ENCODE measurements around the gene TEX38.
"Not testable (repeated sequence)": the region's sequence is repeated elsewhere in the genome, so short reads cannot be mapped to it uniquely, and the experiment has no call there.

TEX38 gene

GRCh38 chr1:46687921-46688509, 16.4 kb downstream of the TEX38 start:
- DNase-seq (ENCODE audit: low spot score): no peak

- DNase-seq (ENCODE audit: low spot score): no peak
Measured at GRCh38 chr1:46689356-46689755, 17.7 kb downstream of the TEX38 start.

- no peak for DNase-seq (ENCODE audit: low spot score)
Measured at GRCh38 chr1:46689897-46690296, 18.2 kb downstream of the TEX38 start.

GRCh38 chr1:46690931-46691421, 19.3 kb downstream of the TEX38 start:
- DNase-seq (ENCODE audit: low spot score): no peak

- no peak for DNase-seq (ENCODE audit: low spot score)
Measured at GRCh38 chr1:46691997-46692790, 20.5 kb downstream of the TEX38 start.

GRCh38 chr1:46692811-46693770, 21.4 kb downstream of the TEX38 start:
- DNase-seq (ENCODE audit: low spot score): no peak

- not testable (repeated sequence) for DNase-seq (ENCODE audit: low spot score)
Measured at GRCh38 chr1:46694676-46695075, 23.0 kb downstream of the TEX38 start.

GRCh38 chr1:46697053-46697452, 25.4 kb downstream of the TEX38 start:
- DNase-seq (ENCODE audit: low spot score): no peak

- no peak for DNase-seq (ENCODE audit: low spot score)
Measured at GRCh38 chr1:46699666-46700065, 28.0 kb downstream of the TEX38 start.

- DNase-seq (ENCODE audit: low spot score): no peak
Measured at GRCh38 chr1:46703927-46704641, 32.4 kb downstream of the TEX38 start.

GRCh38 chr1:46705408-46705807, 33.8 kb downstream of the TEX38 start:
- DNase-seq (ENCODE audit: low spot score): no peak

GRCh38 chr1:46708121-46708520, 36.5 kb downstream of the TEX38 start:
- no peak for DNase-seq (ENCODE audit: low spot score)

- DNase-seq (ENCODE audit: low spot score): no peak
Measured at GRCh38 chr1:46714976-46715375, 43.3 kb downstream of the TEX38 start.

GRCh38 chr1:46717654-46718053, 46.0 kb downstream of the TEX38 start:
- DNase-seq (ENCODE audit: low spot score): no peak

GRCh38 chr1:46718340-46718726, 46.7 kb downstream of the TEX38 start:
- no peak for DNase-seq (ENCODE audit: low spot score)

GRCh38 chr1:46718727-46719622, 47.3 kb downstream of the TEX38 start, which contains the start of gene EFCAB14:
TSS of gene EFCAB14 (minus strand) at chr1:46719114. CDS start at chr1:46718087, 1,027 bp downstream.
- DNase-seq (ENCODE audit: low spot score): peak; percentile 98

- DNase-seq (ENCODE audit: low spot score): no peak
Measured at GRCh38 chr1:46719689-46720088, 48.0 kb downstream of the TEX38 start.

GRCh38 chr1:46720319-46720718, 48.7 kb downstream of the TEX38 start:
- not testable (repeated sequence) for DNase-seq (ENCODE audit: low spot score)

GRCh38 chr1:46721204-46721603, 49.5 kb downstream of the TEX38 start:
- DNase-seq (ENCODE audit: low spot score): no peak

- DNase-seq (ENCODE audit: low spot score): no peak
Measured at GRCh38 chr1:46721686-46722205, 50.1 kb downstream of the TEX38 start.

All from germinal center (tissue), 1 donor.